ENCODE results near the gene SMIM32.

GRCh38 chr5:136157514-136157913 is 35.4 kb downstream of the SMIM32 start:
- no peak for TF ChIP-seq CTCF (IDR thresholded peaks at IDR 0.05)
- no peak for TF ChIP-seq POLR2AphosphoS5 (IDR thresholded peaks at IDR 0.05)
- no peak for TF ChIP-seq POLR2A (IDR thresholded peaks at IDR 0.05)
